CD4-positive, alpha-beta T cell treated with Interleukin-15 for 1 hour (primary cell): ENCODE data around the gene HOXC6.
"Not testable (repeated sequence)": the region's sequence is repeated elsewhere in the genome, so short reads cannot be mapped to it uniquely, and the experiment has no call there.

Experiments used
- DNase-seq: peaks from one replicate; pipeline ENCODE4 v3.0.0-alpha.2; 2020

Gene HOXC6

GRCh38 chr12:54030889-54031471 is 2.7 kb downstream of the HOXC6 start:
- DNase-seq, result no peak

GRCh38 chr12:54031480-54031879 is 3.2 kb downstream of the HOXC6 start:
- no peak for DNase-seq

GRCh38 chr12:54032086-54032619 is 3.9 kb downstream of the HOXC6 start:
- DNase-seq, result no peak

DNA sequence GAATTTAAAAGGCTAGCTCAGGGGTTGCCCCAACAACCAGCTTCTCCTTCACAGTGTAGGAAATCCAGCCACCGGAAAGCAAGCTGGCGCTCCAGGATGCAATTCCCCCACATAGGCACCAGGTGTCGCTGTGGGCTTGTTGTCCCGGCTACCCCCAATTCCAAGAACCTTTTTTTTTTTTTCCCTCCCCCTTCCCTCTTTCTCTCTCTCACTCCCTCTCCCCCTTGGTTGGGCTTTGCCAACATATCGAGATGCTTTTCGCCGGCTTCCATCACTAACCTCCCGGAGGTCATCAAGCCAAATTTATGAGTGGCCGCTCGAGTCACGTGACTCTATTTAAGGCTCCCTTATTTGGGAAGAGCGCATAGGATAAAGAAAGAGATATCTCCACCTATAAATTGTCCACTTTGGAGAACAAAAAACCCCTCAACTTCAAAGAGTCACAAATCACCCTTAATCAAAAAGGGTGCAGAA is 4.4 kb downstream of the HOXC6 start, which contains the start of gene HOXC5:
Gene HOXC5, plus strand, starts transcription at position 424 of the 474 bp plus-strand sequence. CDS start 73 bp downstream, outside the sequence.
- DNase-seq, result peak; percentile 56

- DNase-seq, result no peak
These were observed 5.1 kb downstream of the HOXC6 start for GRCh38 chr12:54033106-54033979.

DNA sequence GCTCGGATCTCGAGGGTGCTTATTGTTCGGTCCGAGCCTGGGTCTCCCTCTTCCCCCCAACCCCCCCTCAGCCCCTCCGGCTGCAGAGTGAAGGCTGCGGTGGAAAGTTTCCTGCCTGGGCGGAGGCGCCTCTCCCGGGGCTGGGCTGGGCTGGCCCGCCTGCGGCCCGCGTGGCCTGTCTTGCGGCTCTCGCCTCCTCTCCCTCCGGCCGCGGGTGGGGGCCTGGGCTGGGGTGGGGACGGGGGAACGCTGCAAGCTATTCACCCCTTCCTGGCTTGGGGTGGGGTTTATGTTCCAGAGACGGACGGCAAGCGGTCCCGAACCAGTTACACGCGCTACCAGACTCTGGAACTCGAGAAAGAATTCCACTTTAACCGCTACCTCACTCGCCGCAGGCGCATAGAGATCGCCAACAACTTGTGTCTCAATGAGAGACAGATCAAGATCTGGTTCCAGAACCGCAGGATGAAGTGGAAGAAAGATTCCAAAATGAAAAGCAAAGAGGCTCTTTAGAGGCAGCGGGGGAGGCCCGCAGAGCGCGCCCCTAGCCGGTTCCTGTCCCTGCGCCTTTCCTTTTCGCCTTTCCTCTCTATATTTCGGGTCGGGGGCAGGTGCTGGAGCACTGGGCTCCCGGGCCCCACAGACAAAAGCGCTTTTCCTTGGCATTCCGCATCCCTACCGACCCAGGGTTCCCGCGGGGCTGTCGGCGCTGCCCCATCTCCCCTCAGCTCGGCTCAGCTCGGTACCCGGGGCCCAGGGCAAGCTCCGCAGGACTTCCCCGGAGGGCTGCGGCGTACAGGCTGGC is 5.9 kb downstream of the HOXC6 start:
- DNase-seq, result no peak

- no peak for DNase-seq
These were observed 6.6 kb downstream of the HOXC6 start for GRCh38 chr12:54034785-54035310.

DNA sequence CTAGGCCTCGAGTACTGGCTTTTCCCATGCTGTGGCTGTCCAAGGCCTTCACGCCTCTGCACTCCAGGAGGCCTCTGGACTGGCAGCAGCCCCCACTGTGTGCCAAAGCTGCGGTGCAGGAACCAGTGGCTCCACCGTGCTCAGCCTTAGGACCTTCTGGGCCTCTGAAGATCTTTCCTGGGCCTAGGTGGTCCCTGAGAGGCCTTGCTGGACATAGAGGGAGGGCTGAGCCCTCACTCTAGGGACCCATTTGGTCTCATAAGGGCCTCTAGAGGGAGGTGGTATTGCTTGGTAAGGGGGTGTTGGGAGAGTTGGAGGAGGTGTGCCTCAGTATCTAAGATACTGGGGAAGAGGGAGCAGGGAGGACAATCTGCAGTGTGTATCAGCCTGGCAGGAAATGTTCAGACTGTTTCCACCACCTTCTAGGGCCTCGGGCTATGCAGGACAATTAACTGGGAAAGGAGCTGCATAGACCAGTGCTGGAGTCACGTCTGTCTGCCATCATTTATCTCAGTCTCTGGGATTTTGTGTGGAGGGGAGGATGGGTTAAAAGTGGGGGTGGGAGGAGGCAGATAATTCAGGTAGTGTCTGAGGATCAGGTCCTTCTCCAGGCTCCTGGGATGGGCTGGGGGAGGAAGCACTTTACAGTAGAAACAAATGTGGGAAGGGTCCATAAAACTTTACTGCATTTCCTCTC is 7.5 kb downstream of the HOXC6 start:
- no peak for DNase-seq

DNA sequence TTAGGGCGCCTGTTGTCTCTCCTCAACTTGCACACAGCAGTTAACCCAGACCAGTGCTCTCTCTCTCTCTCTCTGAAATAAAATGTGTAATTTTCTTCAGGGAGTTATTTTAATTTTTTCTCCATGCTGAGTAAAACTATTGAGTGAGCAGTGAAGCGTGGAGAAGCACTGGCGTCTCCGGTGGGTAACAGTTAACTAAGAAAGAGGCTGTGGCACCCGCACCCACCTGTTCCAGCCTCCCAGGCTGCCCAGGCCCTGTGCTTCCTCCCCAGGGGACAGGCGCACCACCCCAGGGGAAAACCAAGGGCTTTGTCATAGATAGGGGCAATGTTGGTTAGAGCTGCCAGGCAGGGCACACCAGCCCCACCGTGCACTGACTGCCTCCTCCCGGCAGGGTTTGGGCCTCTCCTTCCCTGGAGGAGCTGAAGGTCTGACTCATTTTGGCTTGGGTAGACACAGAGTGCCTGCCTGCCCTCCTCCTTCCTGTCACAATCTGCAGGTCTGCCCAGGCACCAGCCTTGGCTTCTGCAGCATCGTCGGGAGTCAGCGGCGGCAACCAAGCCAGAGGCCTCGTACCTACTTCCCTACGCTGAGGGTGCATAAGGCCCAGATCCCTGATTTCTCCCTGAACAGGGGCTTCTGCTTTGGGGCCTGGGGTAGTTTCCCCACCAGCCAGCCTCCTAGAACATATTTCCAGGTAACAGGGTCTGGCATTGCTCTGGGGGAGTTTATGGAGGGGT is 8.6 kb downstream of the HOXC6 start:
- no peak for DNase-seq

DNA sequence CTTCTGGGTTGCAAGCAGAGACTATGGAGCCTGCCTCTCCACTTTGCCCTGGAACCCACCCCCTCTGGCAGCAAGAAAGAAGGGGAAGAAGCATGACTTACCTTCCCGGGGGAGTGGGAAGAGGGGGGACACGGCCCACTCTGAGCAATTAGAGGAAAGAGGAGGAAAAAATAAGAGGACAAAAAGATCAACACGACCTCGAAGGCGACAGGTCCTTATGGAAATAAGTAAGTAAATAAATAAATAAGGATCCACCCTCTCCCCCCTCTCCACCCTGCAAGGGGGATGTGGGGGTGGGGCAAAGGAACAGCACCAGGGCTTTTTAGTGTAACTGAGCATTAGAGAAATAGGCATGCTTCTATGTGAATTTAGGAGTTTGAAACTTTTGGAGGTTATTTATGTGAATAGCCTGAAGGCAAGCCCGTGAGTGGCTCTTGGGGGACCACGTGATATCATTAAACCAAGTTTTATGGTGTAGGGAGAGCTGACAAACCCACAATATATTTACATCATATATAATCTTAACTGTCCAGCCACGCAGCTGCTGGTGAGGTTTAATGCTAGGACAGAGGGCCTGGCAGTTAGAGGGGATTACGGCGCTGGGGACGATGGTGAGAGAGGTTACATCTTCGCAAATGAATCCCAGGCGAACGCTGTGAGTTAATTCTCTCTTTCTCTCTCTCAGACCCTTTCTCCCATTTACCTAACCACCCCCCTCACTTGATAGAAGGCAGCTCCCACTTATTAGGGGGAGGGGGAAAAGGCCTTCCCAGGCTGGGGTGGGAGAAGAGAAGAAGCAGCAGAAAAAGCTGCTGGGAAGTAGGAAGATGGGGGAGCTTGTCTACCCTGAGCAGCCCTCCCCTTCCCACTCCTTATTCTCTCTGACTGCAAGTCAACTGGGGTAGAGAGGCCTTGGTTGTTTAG is 9.4 kb downstream of the HOXC6 start:
- DNase-seq, result no peak

GRCh38 chr12:54038284-54038870 is 10.1 kb downstream of the HOXC6 start:
- DNase-seq, result no peak

GRCh38 chr12:54038871-54039414 is 10.7 kb downstream of the HOXC6 start:
- DNase-seq, result no peak

DNA sequence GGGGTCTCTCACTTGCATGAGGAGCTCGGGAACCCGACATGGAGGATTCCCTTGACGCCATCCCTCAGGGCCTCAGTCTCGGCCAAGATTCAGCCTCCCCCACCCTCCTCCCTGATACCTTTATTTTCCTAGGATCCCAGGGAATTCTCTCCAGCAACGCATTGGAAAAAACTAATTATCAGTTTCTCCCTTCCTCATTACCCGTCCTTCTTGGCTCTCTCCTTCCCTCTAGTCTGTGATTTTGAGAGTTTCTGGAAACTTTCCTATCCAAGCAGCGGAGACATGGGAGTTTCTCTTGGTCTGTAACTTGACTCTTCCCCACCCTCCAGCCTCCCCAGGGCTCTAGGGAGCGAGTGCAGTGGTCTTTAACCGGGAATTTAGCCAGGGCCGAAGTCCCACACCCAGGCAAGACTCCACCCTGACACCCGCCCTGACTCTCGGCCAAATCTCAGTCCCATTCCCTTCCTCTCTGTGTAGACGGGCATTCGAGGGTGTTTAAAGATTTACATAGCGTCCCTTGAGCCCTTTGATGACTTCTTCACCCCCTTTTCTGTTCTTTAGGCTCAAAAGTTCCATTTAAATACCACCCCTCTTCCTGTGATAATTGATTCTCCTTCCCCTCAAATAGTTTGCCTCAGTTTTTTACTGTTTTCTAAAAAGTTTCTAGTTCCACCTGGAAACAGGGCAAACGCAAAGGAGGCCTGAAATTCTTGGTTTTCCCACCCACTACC is 11.3 kb downstream of the HOXC6 start:
- no peak for DNase-seq

DNA sequence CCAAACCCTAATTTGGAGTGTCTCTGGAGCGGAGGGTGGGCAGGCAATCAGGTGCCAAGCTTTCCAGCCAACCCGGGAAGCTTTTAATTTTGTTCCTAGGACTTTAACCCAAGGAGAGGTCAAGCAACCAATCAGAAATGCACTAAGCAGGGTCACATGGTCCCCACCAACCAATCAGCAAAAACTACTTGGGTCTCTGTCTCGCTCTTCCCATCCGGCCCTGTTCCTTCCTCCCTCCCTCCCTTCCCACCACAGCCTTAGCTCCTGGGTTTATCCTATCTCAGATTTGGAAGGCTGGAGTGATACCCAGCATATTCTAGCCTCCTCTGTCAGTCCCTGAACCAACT is 11.9 kb downstream of the HOXC6 start:
- no peak for DNase-seq

GRCh38 chr12:54040648-54041047 is 12.4 kb downstream of the HOXC6 start:
- DNase-seq, result no peak

- no peak for DNase-seq
These were observed 13.0 kb downstream of the HOXC6 start for GRCh38 chr12:54041097-54041690.

DNA sequence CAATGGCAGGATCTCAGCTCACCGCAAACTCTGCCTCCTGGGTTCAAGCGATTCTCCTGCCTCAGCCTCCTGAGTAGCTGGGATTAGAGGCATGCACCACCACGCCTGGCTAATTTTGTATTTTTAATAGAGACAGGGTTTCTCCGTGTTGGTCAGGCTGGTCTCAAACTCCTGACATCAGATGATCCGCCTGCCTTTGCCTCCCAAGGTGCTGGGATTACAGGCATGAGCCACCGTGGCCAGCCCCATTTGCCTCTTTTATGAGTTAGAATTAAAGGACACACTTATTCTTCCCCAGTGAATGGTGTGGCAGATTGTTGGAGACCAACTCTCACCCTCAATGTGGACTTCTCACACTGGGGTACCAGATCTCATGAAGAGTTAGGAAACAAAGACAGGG is 13.8 kb downstream of the HOXC6 start:
- not testable (repeated sequence) for DNase-seq
